SH-SY5Y (cell line): Measurements from ENCODE around the gene CRAT.

Experiments used
- GATA2 ChIP-seq: IDR thresholded peaks from 2 replicates; pipeline ENCODE4 v1.6.1; 2011; ENCODE audit warnings: mild to moderate bottlenecking, low read depth, low read length
- GATA3 ChIP-seq: IDR thresholded peaks from 2 replicates; pipeline ENCODE4 v1.6.1; 2011; ENCODE audit warnings: low read depth, mild to moderate bottlenecking, low read length, moderate library complexity

GRCh38 chr9:129142138-129142935, 31.7 kb upstream of the CRAT start:
- TF ChIP-seq GATA3 (no peak), GATA2 (no peak)
